Stimulated activated CD8-positive, alpha-beta memory T cell treated with anti-CD3 and anti-CD28 coated beads, Interleukin-7, amount 100 ng/mL, for 1 hour (primary cell): ENCODE results near the gene JAM3.
"Not testable (repeated sequence)": the region's sequence is repeated elsewhere in the genome, so short reads cannot be mapped to it uniquely, and the experiment has no call there.

Experiments used
- DNase-seq, 2 donors: peaks; one replicate each; pipeline ENCODE4 v3.0.0-alpha.2; 2020; ENCODE audit warnings: low read depth in 2 of 2

JAM3 gene

DNA sequence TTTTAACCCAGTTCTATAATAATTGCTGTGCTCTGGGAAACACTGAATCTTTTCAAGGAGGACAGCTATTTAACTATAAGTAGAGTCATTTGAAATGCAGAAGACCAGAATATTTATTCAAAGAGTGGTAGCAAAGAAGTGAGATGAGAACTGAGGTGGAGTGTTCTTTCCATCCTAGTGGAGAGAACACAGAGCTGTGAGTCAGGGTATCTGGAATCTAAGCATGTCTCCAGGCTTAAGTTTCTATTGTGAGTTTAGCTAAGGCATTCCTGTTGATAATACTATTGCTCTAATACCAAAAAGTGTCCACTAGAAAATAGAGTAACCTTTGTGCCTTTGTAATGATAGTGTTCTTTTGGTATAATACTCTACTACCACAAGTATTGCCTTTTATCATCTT lies 32.4 kb downstream of the JAM3 start:
- no peak for DNase-seq

DNA sequence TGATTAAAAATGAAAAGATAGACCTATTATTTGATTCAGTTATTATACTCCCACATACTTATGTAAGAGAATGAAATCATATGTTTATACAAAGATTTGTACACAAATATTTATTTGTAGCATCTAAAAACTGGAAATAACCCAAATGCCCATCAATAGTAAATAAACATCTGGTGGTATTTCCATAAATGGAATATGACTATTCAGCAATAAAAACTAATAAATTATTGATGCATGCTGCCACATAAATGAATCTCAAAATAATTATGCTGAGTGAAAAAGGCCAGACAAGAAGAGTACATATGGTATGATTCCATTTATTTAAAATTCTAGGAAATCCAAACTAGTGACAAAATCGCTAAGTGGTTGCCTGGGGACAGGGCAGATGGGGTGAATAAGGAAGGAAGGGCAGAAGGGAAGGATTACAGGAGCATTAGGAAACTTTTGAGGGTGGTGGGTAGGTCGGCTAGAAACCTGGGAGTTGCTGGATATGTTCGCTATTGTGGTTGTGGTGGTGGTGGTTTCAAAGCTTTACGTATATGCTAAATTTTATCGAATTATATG lies 41.5 kb downstream of the JAM3 start:
- DNase-seq: no peak

DNA sequence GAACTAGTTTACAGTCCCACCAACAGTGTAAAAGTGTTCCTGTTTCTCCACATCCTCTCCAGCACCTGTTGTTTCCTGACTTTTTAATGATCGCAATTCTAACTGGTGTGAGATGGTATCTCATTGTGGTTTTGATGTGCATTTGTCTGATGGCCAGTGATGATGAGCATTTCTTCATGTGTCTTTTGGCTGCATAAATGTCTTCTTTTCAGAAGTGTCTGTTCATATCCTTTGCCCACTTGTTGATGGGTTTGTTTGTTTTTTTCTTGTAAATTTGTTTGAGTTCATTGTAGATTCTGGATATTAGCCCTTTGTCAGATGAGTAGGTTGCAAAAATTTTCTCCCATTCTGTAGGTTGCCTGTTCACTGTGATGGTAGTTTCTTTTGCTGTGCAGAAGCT lies 44.9 kb downstream of the JAM3 start:
- DNase-seq: not testable (repeated sequence)

DNA sequence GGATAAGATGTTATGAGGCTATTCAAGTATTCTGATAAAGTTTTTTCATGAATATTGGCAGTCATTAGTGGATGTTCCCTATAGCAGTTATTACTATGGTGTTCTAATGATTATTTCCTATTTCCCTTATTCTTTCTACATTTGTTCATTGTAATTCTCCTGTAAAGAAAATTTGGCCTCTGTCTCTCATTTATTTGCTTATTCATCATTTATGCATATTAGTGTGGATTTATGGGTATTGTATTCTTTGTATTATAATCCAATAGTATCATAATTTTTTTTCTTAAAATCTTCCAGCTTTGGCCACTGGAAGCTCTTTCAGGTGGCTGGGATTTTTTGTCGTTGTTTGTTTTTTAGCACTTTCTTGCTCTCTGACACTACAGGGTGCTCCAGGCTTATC lies 47.3 kb downstream of the JAM3 start:
- no peak for DNase-seq

DNA sequence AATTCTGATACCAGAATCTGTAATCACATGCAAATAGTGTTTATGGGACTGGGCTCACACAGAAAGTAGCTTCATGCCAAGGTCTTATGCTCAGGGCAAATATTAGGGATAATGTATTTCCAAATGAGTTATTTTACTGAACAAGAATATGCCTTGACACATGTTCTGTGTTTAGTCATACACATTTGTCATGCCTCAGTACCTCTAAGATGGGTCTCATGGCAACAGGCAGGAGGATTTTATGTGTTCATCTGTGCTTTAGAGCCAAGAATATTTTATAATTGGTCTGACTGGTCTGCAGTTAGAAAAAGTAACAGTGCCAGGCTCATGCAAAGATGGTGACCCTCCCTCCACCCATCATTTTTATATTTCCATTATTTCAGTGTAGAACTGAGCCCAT lies 49.1 kb downstream of the JAM3 start:
- DNase-seq: no peak

DNA sequence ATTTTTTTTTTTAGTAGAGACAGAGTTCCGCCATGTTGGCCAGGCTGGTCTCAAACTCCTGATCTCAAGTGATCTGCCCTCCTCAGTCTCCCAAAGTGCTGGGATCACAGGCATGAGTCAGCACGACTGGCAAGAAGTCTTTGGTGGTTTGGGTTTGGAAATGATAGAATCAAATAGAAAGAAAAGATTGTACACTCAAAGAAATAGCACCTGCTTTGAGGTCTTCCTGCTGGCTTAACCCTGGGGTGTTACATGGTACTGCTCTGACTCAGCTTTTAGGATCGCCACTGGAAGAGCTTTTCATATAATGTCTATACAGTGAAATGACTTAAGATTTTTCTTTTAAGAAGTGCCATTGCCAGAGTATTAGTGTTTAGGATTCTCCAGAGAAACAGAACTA lies 50.2 kb downstream of the JAM3 start:
- DNase-seq: no peak

DNA sequence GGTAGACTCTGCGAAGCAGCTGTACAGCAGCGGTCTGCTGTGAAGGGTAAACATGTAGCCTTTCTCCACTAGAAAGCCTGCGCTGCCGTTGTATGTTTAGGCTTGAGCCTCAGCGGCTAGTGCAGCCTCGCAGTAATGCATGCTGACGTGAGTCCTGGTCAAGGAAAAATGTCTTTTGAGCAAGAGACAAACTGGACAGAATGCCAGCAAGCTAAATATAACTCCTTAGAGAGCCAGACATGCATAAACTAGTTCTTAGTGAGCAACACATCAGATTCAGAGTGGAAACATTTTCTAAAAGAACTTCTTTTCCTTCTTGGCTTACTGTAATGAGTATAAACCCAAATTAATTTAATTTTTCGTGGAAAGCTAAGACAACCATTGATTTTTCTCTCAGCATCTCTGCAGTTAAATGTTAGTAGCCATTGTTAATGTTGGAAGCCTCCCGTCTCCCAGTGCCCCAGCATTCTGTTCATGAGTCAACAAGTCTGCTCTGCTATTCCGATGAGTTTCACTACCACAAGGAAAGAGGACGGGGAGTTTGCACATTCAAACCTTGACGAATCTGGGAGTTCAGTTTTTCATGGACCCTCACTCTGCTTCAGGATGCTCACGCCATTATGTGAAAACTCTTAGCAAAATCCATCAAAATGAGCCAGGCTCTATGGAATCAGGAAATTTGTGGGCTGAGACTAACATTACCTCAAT lies 51.4 kb downstream of the JAM3 start:
- DNase-seq: no peak

DNA sequence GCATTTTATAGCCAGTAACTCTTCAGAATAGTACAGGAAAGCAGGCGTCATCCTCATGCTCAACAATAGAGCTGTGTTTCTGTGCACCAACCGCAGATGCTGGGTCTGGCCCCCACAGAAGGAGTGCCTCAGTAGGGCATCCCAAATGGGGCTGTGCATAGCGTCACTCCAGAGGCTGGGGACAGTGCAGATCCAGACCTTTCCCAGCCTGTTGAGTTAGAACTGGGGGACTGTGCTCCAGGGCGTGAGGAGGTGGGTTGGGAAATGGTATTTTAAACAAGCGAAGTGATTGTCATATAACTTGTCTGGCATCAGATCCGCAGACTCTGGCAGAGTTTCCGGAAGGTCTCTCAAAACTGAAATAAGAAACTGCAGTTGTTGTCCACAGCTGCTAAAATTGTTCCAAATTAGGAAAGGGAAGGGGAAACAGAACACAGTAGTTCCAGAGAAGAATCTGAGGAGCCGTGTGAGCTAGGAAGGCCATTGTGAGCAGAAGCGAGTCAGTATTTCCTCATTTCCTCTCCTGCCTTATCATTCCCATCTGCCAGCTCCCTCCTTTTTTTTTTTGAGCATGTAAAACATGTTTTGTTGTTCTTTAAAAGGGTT lies 52.2 kb downstream of the JAM3 start:
- no peak for DNase-seq

DNA sequence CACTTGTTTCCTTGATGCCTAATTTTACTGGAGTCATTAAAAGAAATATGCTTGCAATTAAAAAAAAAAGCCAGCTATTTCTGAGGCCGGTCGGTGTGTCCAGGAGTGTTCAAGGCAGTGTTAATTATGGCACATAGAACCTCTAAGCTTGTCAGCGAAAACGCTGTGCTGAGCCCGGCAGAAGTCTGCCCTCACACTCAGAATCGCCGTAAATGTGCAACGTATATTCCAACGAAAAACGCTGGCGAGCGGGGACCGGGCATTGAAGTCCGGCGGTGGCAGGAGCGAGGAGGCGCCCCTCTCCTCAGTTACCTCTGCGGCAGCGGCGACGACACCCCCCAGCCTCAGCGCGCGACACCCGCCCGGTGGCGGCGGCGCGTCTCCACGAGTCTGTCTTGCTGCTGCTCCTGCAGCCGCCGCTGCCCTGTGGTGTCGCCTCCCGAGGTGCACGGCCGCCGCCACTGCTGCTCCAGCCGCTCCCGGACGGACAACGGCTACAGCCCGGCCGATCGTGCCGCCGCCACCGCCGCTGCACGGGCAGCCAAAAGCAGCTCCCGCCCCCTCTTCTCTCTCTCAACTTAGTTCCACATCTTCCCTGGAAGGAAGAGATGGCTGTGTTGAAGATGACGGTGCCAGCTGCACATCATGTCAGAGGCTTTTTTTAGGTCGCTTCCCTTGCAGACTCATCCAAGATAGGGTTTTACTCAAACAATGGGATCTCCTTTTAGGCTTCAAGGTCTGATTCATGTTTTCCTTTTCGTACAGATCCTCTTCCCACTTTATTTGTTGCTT lies 56.0 kb downstream of the JAM3 start:
- no peak for DNase-seq

DNA sequence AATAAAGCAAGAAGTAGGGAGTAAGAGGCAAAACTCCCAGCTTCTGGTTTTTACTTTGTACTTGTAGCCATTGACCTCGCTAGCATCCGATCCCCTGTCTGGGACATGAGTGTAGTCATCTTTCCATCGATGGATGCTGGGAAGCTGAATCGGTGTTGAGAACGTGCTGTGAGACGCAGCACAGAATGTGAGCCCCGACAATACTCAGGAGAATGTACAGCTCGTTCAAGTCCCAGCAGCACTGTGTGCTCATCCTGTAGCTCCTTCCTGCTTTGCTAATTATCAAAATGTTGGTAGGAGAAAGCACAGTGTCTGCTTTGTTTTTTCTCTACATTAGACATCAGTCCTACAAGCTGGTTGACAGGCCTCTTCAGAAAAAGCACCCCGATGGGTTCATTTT lies 56.6 kb downstream of the JAM3 start:
- DNase-seq: no peak

DNA sequence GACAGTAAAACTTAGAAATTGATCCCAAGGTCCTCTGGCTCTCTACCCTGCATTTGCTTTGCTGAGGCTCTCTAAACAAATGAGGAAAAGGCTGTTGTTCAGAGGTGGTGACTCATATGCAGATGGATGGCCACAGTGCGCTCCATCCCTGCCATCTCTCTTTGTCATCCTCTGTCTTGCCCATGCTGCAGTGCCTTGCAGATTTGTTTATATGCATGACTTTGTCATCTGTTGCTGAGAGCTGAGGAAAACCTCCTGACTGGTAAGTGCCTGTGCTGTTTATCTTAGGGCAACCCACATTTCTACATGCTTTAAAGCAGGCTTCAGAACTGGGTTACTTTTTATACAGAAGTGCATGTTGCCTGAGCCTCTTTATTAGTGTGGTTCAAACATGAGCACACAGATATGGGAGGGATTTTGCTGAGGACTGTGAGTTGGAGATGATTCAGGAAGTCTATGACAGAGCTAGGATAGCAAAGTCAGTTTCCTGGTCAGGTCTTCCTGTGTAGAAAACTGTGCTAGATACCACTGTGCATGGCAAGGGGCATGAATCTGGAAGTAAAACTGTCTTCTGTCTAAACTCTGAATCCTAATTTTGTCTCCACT lies 57.4 kb downstream of the JAM3 start:
- DNase-seq: no peak

DNA sequence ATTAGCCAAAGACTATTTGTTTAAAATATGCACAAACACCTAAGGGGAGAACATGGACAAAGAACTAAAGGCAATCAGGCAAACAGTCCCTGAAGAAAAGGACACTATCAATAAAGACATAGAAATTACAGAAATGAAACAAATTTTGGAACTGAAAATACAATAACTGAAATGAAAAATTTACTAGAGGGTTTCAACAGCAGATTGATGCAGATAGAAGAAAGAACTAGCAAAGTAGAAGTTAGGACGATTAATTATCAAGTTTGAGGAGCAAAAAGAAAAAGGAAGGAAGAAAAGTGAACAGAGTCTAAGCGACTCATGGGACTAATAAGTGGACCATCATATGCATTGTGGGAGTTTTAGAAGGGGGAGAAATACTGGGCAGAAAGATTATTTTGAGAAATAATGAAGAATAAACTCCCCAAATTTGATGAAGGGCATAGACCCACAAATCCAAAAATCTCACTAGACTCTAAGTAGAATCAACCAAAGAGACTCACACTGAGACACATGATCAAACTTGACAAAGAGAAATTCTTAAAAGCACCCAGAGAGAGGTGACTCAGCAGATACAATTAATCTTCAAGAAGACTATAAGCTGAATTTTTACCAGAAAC lies 62.9 kb downstream of the JAM3 start:
- DNase-seq: no peak

DNA sequence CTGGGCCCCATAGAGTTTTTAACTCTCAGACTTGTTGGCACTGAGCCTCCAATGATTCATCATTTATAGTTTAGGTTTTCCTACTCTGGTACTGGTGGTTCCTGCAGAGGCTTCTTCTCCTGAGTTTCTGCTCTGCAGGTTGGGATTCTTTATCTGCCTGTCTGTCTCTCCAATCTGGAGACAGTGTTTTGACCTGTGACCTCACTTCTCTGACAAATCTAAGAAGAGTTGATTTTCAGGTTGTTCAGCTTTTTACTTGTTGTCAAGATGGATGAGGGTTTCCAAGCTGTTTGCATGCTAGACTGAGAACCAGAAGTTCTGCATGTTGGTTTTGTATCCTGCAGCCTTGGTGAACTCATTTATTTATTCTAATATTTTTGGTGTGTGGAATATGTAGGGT lies 63.9 kb downstream of the JAM3 start:
- no peak for DNase-seq

DNA sequence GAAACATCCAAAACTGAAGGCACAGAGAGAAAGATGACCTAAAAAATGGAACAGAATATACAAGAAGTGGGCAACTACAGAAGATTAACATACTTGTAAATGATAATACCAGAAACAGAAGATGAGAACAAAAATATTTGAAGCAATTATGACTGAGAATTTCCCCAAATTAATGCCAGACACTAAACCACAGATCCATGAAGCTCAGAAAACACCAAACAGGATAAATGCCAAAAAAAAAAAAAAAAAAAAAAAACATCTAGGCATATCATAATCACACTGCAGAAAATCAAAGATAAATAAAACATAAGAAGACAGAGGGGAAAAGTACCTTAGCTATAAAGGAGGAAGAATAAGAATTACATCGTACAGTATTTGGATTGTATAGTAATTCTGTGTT lies 65.3 kb downstream of the JAM3 start:
- no peak for DNase-seq

DNA sequence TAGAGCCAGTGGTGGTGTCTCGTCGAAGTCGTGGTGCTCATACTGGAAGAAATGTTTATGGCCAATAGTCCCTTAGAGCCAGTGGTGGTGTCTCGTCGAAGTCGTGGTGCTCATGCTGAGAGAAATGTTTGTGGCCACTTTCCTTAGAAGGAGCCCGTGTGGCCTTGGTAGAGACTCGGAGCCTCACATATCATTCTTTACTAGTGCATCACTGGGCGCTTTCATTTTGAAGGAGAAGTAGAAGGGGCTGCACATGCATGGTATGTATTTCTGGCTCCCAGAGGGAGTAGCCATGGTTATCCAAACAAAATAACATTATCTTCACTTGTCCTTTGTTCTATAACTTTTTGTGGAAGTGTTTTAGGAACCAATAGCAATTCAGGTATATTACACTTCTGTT lies 69.5 kb downstream of the JAM3 start:
- no peak for DNase-seq

DNA sequence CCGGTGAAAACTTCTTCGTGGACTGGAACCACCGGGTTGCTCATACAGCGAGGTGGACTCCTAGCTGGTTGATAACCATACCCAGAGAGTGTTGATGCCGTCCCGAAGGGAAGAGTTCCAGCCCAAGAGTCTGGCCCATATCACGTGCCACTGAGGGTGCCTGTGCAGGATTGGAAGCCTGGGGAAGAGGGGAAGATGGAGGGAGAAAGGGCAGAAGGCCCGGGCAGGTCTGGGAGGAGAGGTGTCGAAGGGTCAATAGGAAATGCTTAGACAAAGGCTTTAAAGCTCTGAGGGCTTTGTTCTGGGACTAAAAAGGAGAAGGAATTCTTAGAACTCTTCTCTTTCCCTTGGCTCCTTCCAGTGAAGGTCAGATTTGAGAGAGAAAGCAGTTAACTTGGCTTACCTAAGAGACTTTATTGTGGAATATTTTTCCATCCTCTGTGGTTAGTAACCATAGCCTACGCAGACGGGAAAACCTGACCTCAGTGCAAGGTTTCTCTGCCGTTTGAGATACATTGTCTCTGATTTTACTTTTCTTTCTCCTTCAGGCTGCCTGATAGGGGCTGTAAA lies 70.5 kb downstream of the JAM3 start:
- no peak for DNase-seq

DNA sequence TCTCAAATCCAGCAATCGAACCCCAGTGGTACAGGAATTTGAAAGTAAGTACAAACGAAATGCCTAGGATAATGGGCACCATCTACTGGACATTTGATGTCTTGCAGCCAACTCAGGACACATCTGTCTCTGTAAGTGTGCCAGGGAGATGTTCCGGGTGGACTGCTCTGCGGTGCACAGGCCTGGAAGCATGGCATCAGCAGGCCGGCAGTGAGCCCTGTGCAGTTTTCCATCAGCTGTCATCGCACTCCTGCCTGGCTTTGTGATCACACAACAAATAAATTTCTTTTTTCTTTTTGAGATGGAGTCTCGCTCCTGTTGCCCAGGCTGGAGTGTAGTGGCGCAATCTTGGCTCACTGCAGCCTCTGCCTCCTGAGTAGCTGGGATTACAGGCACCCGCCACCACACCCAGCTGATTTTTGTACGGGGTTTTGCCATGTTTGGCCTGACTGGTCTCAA lies 71.0 kb downstream of the JAM3 start:
- peak in 1 of 2 donors; percentile 7 for DNase-seq

DNA sequence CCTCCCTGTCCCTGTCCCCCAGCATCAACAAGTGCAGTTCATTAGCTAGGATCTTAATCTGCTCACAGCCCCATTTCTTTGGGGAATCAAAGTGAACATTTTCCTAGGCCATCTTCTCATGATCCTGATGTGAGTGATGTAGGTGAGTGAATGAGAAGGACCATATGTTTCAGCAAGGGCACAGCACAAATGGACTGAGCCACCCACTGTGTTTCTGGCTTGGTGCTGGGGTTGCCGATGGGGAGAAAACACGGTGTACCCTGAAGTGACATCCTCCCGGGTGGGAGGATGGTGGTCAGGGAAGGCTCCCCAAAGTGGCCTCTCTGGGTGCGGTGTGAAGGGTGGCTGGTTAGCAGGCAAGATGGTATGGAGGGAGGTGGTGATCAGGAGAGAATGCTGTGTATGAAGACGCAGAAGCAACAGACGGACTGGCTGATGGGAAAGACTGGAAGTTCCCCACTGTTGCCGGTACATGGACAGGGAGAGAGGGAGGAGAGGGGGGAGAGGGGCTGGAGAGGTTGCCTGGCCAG lies 72.2 kb downstream of the JAM3 start:
- DNase-seq: no peak

DNA sequence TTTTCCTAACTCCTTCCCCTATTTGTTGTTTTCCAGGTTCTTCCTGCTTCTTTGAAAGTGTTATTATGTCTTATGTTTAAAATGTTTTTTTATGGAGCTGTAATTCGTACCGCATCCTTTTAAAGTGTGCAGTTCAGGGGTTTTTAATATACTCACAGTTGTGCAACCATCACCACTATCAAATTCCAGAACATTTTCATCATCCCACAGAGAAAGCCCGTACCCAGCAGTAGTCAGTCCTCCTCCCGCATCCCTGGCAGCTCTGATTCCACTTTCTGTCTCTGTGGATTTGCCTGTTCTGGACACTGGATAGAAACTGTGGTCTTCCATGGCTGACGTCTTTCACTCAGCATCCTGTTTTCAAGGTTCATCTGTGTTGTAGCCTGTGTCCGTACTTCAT lies 73.7 kb downstream of the JAM3 start:
- no peak for DNase-seq

DNA sequence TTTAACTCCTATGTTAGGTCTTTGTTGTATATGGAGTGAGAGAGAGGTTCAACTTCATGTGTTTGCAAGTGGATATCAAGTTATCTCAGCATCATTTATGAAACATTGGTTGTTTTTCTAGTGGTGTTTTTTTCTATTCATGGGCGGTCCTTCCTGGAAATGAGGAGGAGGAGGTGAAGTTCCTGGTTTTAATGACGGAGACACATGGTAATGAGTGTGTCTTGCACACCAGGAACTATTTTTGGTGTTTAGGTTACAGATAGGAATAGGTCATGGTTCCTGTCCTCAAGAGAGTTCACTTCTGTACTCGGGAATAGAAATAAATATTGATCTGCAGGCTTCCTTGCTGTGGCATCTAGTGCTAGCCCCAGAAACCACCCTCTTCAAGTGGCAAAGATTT lies 74.9 kb downstream of the JAM3 start:
- DNase-seq: no peak

DNA sequence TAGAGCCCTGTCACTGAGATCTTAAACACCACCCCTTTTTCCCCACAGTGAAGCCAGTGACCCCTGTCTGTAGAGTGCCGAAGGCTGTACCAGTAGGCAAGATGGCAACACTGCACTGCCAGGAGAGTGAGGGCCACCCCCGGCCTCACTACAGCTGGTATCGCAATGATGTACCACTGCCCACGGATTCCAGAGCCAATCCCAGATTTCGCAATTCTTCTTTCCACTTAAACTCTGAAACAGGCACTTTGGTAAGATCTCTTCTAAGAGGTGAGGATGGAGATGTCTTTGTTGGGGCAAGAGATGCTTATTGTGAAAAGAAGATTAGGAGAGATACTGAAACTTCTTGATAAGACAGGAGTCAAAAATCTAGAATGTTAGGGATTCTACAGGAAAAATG lies 75.9 kb downstream of the JAM3 start:
- no peak for DNase-seq
